H9 (cell line): ENCODE measurements around the gene SPATA2. TPM values are rescaled to one million over a fixed set of nuclear protein-coding genes. Genes with fewer than 3 reads are reported as not detected.

ENCODE experiments used
- DNase-seq: peaks from one replicate; pipeline ENCODE4 v3.0.0-alpha.2; 2017
- H2AFZ ChIP-seq: one replicate; pipeline ENCODE4 v1.6.1; 2013; ENCODE audit warnings: mild to moderate bottlenecking, low read length, control low read depth, moderate library complexity
- H2AK5ac ChIP-seq: 2 replicates; pipeline ENCODE4 v1.6.1; 2013; ENCODE audit warnings: low read length, control low read depth, mixed read lengths; ENCODE audit not compliant: insufficient read length
- H2BK120ac ChIP-seq: one replicate; pipeline ENCODE4 v1.6.1; 2013; ENCODE audit warnings: low read depth, mild to moderate bottlenecking, low read length, control low read depth, inconsistent platforms; ENCODE audit not compliant: poor library complexity, severe bottlenecking
- H2BK12ac ChIP-seq: 2 replicates; pipeline ENCODE4 v1.6.1; 2013; ENCODE audit warnings: low read length, control low read depth, mixed read lengths, low read depth; ENCODE audit not compliant: insufficient read length
- H2BK15ac ChIP-seq: 2 replicates; pipeline ENCODE4 v1.6.1; 2013; ENCODE audit warnings: low read depth, low read length, control low read depth
- H2BK20ac ChIP-seq: one replicate; pipeline ENCODE4 v1.6.1; 2013; ENCODE audit warnings: low read depth, mild to moderate bottlenecking, low read length, control low read depth, inconsistent platforms; ENCODE audit not compliant: poor library complexity, severe bottlenecking
- H2BK5ac ChIP-seq: 2 replicates; pipeline ENCODE4 v1.6.1; 2013; ENCODE audit warnings: low read length, control low read depth, mixed read lengths; ENCODE audit not compliant: insufficient read length
- H3K14ac ChIP-seq: 2 replicates; pipeline ENCODE4 v1.6.1; 2013; ENCODE audit warnings: low read length, control low read depth; ENCODE audit not compliant: insufficient read depth
- H3K18ac ChIP-seq: 2 replicates; pipeline ENCODE4 v1.6.1; 2013; ENCODE audit warnings: low read depth, mild to moderate bottlenecking, mixed read lengths, low read length, control low read depth; ENCODE audit not compliant: insufficient read length
- H3K23ac ChIP-seq: 2 replicates; pipeline ENCODE4 v1.6.1; 2013; ENCODE audit warnings: low read length, control low read depth, mixed read lengths, low read depth; ENCODE audit not compliant: insufficient read length
- H3K23me2 ChIP-seq: 2 replicates; pipeline ENCODE4 v1.6.1; 2013; ENCODE audit warnings: low read depth, mild to moderate bottlenecking, mixed read lengths, low read length, control low read depth; ENCODE audit not compliant: insufficient read length, poor library complexity, severe bottlenecking
- H3K27ac ChIP-seq: 2 replicates; pipeline ENCODE4 v1.5.1; 2013; ENCODE audit warnings: low read length, control low read depth, mixed read lengths, low read depth; ENCODE audit not compliant: insufficient read length
- H3K27me3 ChIP-seq: 2 replicates; pipeline ENCODE4 v1.6.1; 2013; ENCODE audit warnings: low read length, control low read depth, inconsistent platforms; ENCODE audit not compliant: insufficient read depth
- H3K4ac ChIP-seq: 2 replicates; pipeline ENCODE4 v1.6.1; 2013; ENCODE audit warnings: low read depth, mild to moderate bottlenecking, control low read depth, inconsistent platforms, low read length, moderate library complexity
- H3K4me1 ChIP-seq: 2 replicates; pipeline ENCODE4 v1.6.1; 2013; ENCODE audit warnings: low read length, control low read depth, inconsistent platforms; ENCODE audit not compliant: insufficient read depth
- H3K4me2 ChIP-seq: 2 replicates; pipeline ENCODE4 v1.6.1; 2013; ENCODE audit warnings: low read length, control low read depth, mixed read lengths; ENCODE audit not compliant: insufficient read length, insufficient read depth
- H3K56ac ChIP-seq: 2 replicates; pipeline ENCODE4 v1.6.1; 2013; ENCODE audit warnings: low read depth, mild to moderate bottlenecking, mixed read lengths, low read length, control low read depth; ENCODE audit not compliant: insufficient read length
- H3K79me1 ChIP-seq: 2 replicates; pipeline ENCODE4 v1.6.1; 2013; ENCODE audit warnings: low read depth, mild to moderate bottlenecking, moderate library complexity, low read length, control low read depth, inconsistent platforms; ENCODE audit not compliant: insufficient read depth, poor library complexity, severe bottlenecking
- H3K79me2 ChIP-seq: 2 replicates; pipeline ENCODE4 v1.6.1; 2013; ENCODE audit warnings: low read length, control low read depth, inconsistent platforms; ENCODE audit not compliant: insufficient read depth
- H3K9ac ChIP-seq: 2 replicates; pipeline ENCODE4 v1.6.1; 2013; ENCODE audit warnings: low read length, control low read depth, mixed read lengths; ENCODE audit not compliant: insufficient read length; ENCODE audit errors: extremely low read depth
- H3K9me3 ChIP-seq: one replicate; pipeline ENCODE4 v1.6.1; 2013; ENCODE audit warnings: low read depth, low read length, inconsistent platforms; ENCODE audit not compliant: control insufficient read depth
- H3T11ph ChIP-seq: one replicate; pipeline ENCODE4 v1.6.1; 2013; ENCODE audit warnings: mild to moderate bottlenecking, low read length, control low read depth, inconsistent platforms
- H4K20me1 ChIP-seq: one replicate; pipeline ENCODE4 v1.6.1; 2013; ENCODE audit not compliant: control insufficient read depth, insufficient read length, insufficient read depth
- H4K5ac ChIP-seq: 2 replicates; pipeline ENCODE4 v1.6.1; 2013; ENCODE audit warnings: low read depth, mild to moderate bottlenecking, mixed read lengths, low read length, control low read depth; ENCODE audit not compliant: insufficient read length
- H4K8ac ChIP-seq: replicated peaks from 2 replicates; pipeline ENCODE4 v1.6.1; 2013; ENCODE audit warnings: low read length, control low read depth, mixed read lengths, low read depth; ENCODE audit not compliant: insufficient read length
- H4K91ac ChIP-seq: 2 replicates; pipeline ENCODE4 v1.6.1; 2013; ENCODE audit warnings: low read depth, mild to moderate bottlenecking, moderate library complexity, mixed read lengths, low read length, control low read depth; ENCODE audit not compliant: insufficient read length
- H3K27ac Mint-ChIP-seq, 3 experiments: 2 replicates in 2 of 3; 3 replicates in 1 of 3; pipeline ENCODE4 v1.8.0; 2020 to 2021; ENCODE audit warnings: mixed read lengths in 3 of 3, mild to moderate bottlenecking in 1 of 3, moderate library complexity in 1 of 3
- H3K27me3 Mint-ChIP-seq: 2 replicates; pipeline ENCODE4 v1.8.0; 2021; ENCODE audit warnings: low read depth, mild to moderate bottlenecking, moderate library complexity, mixed read lengths
- H3K36me3 Mint-ChIP-seq, 3 experiments: 2 replicates in 2 of 3; 3 replicates in 1 of 3; pipeline ENCODE4 v1.8.0; 2020 to 2021; ENCODE audit warnings: low read depth in 3 of 3, mixed read lengths in 3 of 3; ENCODE audit not compliant: insufficient read depth in 1 of 3
- H3K4me1 Mint-ChIP-seq, 2 experiments: 2 replicates each; pipeline ENCODE4 v1.8.0; 2020; ENCODE audit warnings: mixed read lengths in 2 of 2
- H3K4me3 Mint-ChIP-seq, 2 experiments: 2 replicates in 1 of 2; 3 replicates in 1 of 2; pipeline ENCODE4 v1.8.0; 2020 to 2021; ENCODE audit warnings: mild to moderate bottlenecking in 2 of 2, mixed read lengths in 2 of 2, moderate library complexity in 1 of 2
- H3K9me3 Mint-ChIP-seq, 2 experiments: 2 replicates in 1 of 2; 3 replicates in 1 of 2; pipeline ENCODE4 v1.8.0; 2020; ENCODE audit warnings: mild to moderate bottlenecking in 2 of 2, mixed read lengths in 2 of 2, moderate library complexity in 1 of 2
- CTCF ChIP-seq: fragments of 200-600 bp; sonication (generic); conservative IDR thresholded peaks from 3 replicates; pipeline ENCODE4 v1.8.0; 2021; ENCODE audit warnings: antibody characterized with exemption, mild to moderate bottlenecking
- WGBS: extraction: QIAGEN DNeasy Blood & Tissue Kit; methylation state at CpG from one replicate; pipeline ENCODE4 v1.1.7; 2013; ENCODE audit warnings: missing lambda C conversion rate, low lambda C conversion rate, mixed read lengths; ENCODE audit not compliant: insufficient read length; ENCODE audit errors: extremely low coverage; 5-methylcytosine and 5-hydroxymethylcytosine counted together
- total RNA-seq: library from RNA; stranded (reverse); gene quantifications from 2 replicates; pipeline ENCODE4 v1.2.1, GENCODE V29; 2021

Gene SPATA2
- total RNA-seq, 1 experiment from 2014 or later, result 9.6 TPM

GRCh38 chr20:49945701-49946477, 30.6 kb upstream of the SPATA2 start:
- no peak overlapping the region for H2BK12ac ChIP-seq
- H2BK15ac ChIP-seq, result no peak overlapping the region
- H4K91ac ChIP-seq, result no peak overlapping the region
- no peak overlapping the region for H4K5ac ChIP-seq
- H3K4ac ChIP-seq, result no peak overlapping the region
- H3K18ac ChIP-seq, result no peak overlapping the region
- H2BK120ac ChIP-seq, result no peak overlapping the region
- WGBS, result no CpG with 5 or more reads among the region's 10 CpGs
- H2BK20ac ChIP-seq, result no peak overlapping the region
- H4K8ac ChIP-seq, result no peak overlapping the region
- H3K9ac ChIP-seq, result no peak overlapping the region
- no peak for TF ChIP-seq CTCF
- H3K14ac ChIP-seq, result no peak overlapping the region
- H3K4me3 Mint-ChIP-seq, result no peak overlapping the region
- peaks cover 4% of the 10 kb centered on the region for H3K79me1 ChIP-seq
- no peak overlapping the region for H2AFZ ChIP-seq
- no peak overlapping the region for H3T11ph ChIP-seq
- no peaks in the 10 kb centered on the region for H4K20me1 ChIP-seq
- no peak overlapping the region for H3K27ac ChIP-seq
- no peak overlapping the region for H3K56ac ChIP-seq
- H3K23ac ChIP-seq, result no peak overlapping the region
- no peaks in the 10 kb centered on the region for H3K23me2 ChIP-seq
- H2BK5ac ChIP-seq, result no peak overlapping the region
- H3K4me2 ChIP-seq, result no peak overlapping the region
- no peak for DNase-seq
- no peak overlapping the region for H3K27ac Mint-ChIP-seq
- H3K79me2 ChIP-seq, result peaks cover 12% of the 10 kb centered on the region; the same call in 1 of the 2 replicates
- peaks cover 0 to 6% of the 10 kb centered on the region in 2 experiments; a peak in 2 of 4 replicates for H3K4me1 Mint-ChIP-seq
- peaks cover 45 to 90% (median 80%) of the 10 kb centered on the region in 3 experiments; a peak in 6 of 7 replicates for H3K36me3 Mint-ChIP-seq
- H3K4me1 ChIP-seq, result no peaks in the 10 kb centered on the region
- no peaks in the 10 kb centered on the region for H3K27me3 ChIP-seq
- H3K9me3 ChIP-seq, result no peaks in the 10 kb centered on the region
- H3K9me3 Mint-ChIP-seq, result no peaks in the 10 kb centered on the region
- H3K27me3 Mint-ChIP-seq, result no peaks in the 10 kb centered on the region
- H2AK5ac ChIP-seq, result no peak overlapping the region
